Astrocyte of the hippocampus (primary cell): ENCODE results near the gene TBX4.

Source experiments
- DNase-seq: peaks from one replicate; pipeline ENCODE4 v3.0.0; 2011; ENCODE audit warnings: low read depth, low spot score

TBX4 gene

DNA sequence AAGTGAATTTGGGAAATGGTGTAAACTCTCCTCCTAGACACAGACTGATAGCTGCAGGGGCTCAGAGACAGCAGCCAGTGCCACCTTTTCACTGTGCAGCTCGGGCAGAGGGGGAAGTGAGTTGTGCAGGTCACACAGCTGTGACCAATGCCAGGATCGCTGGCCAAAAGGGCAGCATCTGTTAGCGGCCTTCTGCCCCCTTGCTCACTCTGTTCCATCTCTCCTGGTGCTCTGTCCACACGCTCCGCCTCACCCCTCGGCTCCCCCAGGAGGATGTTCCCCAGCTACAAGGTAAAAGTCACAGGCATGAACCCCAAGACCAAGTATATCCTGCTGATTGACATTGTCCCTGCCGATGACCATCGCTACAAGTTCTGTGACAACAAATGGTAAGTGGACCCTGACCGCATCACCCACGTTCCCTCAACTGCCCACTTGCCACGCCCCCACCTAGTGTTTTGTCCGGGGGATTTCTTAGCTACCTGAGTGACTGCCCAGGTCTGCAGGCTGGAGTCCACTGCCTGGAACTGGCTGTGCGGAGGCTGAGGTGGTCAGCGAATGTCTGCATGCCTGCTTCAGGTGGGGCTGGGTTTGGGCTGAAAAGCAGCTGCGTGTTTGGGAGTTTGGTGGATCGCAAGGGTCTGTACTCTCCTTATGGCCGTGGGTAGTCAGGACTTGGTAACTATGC is 13.5 kb downstream of the TBX4 start:
- no peak for DNase-seq

DNA sequence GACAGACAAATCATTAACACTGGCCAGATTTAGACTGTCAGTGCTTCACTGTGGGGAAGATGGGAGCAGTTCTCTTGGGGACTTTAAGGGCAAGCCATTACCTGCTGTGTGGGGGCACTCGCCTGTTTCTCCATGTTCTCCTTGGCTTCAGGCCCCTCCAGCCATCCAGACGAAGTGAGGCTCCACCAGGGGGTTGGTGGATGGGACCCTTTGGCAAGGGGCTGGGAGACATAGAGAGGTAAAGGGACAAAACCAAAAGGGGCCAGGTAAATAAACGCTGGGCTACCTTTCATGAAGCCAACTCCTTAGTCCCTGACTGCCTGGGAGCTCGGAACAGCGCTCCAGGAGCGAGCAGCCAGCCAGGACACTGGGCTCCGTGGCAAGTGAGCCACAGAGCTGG is 14.0 kb downstream of the TBX4 start:
- DNase-seq: no peak

GRCh38 chr17:61467416-61468262 is 15.4 kb downstream of the TBX4 start:
- no peak for DNase-seq

- no peak for DNase-seq
Measured at GRCh38 chr17:61468263-61468907, 16.2 kb downstream of the TBX4 start.

GRCh38 chr17:61469474-61469873 is 17.3 kb downstream of the TBX4 start:
- no peak for DNase-seq

GRCh38 chr17:61469949-61470348 is 17.7 kb downstream of the TBX4 start:
- no peak for DNase-seq

DNA sequence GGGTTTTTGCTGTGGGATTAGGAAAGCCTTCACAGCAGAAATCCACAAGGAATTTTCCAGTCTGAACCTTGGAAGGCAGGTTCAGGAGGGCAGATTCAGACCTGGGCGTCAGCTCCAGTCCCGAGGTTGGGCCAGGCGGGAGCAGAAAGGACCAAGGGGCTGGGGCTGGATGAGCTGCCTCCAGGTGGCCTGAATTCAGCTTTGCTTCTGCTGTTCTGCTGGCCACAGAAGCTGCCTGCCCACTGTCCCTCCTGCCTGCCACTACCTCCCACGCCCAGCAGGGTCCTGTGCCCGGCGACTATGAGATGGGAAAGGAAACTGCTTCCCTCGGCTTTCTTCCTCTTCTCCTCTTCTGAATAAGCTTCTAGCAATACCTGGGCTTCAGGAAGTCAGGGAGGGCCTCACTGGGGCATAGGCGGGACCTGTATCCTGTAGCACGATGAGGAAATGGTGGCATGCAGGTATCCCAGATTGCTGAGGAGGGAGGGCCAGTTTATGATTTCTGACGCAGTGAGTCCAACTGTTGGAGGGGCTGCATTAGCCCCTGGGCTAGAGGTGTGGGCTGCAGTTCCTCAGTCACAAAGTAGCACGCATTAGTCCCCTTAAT is 18.4 kb downstream of the TBX4 start:
- DNase-seq: no peak

GRCh38 chr17:61474235-61474927 is 22.2 kb downstream of the TBX4 start:
- no peak for DNase-seq

DNA sequence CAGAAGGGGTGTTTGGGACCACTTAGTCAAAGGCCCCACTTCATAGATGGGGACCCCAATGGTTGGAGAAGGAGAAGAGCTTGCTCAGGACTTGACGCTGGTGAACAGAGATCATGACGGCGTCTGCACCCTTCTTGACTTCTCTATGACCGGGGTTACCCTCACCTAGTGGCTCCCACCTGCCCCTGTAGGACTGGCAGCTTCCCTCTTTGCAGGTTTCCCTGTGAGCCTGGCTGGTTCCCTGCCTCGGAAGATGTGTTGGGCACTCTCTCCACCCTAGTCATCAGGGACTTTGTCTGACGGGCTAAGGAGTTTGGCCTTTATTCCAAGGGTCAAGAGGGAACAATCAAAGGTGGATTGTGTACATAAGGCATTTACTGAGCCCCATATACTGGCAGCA is 22.7 kb downstream of the TBX4 start:
- no peak for DNase-seq

- no peak for DNase-seq
Measured at GRCh38 chr17:61475726-61476125, 23.5 kb downstream of the TBX4 start.

- no peak for DNase-seq
Measured at GRCh38 chr17:61476476-61477203, 24.4 kb downstream of the TBX4 start.

GRCh38 chr17:61477204-61477834 is 25.1 kb downstream of the TBX4 start:
- DNase-seq: no peak

DNA sequence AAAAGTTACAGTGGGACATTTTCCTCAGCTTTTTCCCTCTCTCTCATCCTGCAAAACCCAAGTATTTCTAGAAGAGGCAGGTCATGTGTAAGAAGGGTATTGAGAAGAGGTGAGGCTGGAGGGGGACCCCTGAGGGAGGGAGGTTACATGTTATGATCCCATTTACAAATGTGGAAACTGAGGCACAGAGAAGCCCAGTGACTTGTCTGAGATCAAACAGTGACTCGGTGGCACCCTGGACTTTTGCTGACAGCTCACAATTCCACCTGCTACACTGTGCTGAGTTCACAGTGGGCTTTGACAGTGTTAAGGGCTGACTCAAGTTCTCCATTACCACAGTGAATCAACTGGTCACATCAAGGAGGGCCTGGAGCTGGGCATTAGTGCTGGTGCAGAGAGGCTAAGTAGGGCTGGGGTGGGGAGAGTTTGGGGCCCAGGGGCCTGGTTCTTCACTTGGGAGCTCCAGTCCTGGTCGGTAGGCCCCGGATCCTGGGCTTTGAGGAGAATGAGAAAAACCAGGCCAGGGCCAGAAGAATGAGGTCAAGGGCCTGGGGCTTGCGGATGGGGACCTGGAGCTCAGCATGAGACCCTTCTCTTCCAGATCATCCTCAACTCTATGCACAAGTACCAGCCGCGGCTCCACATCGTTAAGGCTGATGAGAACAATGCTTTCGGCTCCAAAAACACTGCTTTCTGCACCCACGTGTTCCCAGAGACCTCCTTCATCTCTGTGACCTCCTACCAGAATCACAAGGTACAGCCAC is 26.0 kb downstream of the TBX4 start:
- no peak for DNase-seq

GRCh38 chr17:61478790-61479492 is 26.7 kb downstream of the TBX4 start:
- DNase-seq: no peak

DNA sequence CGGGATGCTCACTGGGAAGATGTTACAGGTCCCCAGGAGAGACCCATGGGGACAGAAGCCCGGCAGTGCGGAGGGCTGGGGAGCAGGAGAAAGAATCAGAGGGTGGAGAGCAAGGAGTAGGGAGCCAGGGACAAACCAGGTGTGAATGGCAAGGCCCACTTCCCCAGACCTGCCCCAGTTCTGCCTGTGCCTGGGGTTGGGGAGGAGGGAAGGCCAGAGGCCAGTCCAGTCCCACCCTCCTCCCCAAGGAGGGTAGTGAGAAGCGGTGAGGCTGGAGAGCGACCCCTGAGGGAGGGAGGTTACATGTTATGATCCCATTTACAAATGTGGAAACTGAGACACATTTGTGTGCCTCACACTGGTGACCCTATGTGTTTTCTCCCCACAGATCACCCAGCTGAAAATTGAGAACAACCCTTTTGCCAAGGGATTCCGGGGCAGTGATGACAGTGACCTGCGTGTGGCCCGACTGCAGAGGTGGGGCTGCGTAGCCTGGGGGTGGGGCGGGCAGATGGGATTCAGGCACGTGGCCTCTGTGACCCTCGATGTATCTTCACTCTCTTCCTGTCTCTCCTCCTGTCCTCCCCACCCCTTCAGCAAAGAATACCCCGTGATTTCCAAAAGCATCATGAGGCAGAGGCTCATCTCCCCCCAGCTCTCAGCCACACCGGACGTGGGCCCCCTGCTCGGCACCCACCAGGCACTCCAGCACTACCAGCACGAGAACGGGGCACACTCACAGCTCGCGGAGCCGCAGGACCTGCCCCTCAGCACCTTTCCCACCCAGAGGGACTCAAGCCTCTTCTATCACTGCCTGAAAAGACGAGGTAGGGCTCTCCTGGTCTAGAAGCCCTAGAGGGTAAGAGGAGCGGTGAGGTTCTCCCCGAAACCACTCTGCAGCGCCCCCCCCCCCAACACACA is 27.5 kb downstream of the TBX4 start:
- no peak for DNase-seq

DNA sequence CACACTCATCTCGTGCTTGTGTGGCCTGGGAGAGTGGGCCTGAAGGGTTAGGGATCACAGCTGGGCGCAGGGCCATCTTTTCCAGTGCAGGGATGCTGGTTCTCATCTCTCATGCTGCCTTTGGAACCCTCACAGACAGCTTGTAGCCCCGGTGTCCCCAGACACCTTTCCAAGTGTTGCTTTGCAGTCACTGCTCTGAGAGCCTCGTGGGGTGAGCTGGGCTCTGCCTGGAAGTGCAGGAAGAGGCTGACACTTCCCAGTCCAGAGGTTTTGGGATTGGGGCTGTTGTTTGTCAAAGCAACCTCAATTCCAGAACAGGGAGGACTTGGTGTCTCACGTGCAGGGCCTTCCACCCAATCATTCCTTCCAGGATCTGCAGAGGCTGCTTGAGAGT is 28.2 kb downstream of the TBX4 start:
- DNase-seq: no peak

- no peak for DNase-seq
Measured at GRCh38 chr17:61481421-61481820, 29.2 kb downstream of the TBX4 start.

GRCh38 chr17:61482467-61482866 is 30.2 kb downstream of the TBX4 start:
- DNase-seq: no peak
